H1 (cell line): ENCODE measurements around the gene ZNF140. TPM values are rescaled to one million over a fixed set of nuclear protein-coding genes. Genes with fewer than 3 reads are reported as not detected.

Experiments
- CTCF ChIA-PET: fragments of 300-600 bp; sonication (Branson Sonifier 250); formaldehyde crosslinking; loops from one replicate; lab custom pipeline; 2021; ENCODE audit not compliant: partially characterized antibody; lab: Charles Lee
- POLR2A ChIA-PET: fragments of 300-600 bp; sonication (Branson Sonifier 250); formaldehyde crosslinking; loops from one replicate; lab custom pipeline; 2021; ENCODE audit warnings: inconsistent platforms; ENCODE audit not compliant: partially characterized antibody; lab: Charles Lee
- DNase-seq, 2 experiments: peaks; one replicate each; pipeline versions ENCODE4 v3.0.0 to v3.0.0-alpha.2; 2010 to 2022; ENCODE audit warnings: low spot score in 2 of 2, low read depth in 1 of 2, mixed read lengths in 1 of 2
- FAIRE-seq: peaks from 2 replicates; lab custom pipeline; 2011; peaks lifted over from hg19 to GRCh38; lab: Jason Lieb, UNC
- H2AFZ ChIP-seq: 2 replicates; pipeline ENCODE4 v1.8.1; 2012; ENCODE audit warnings: low read length, inconsistent platforms
- H2AK5ac ChIP-seq: 2 replicates; pipeline ENCODE4 v1.6.1; 2013; ENCODE audit warnings: low read depth, low read length
- H2BK120ac ChIP-seq: replicated peaks from 2 replicates; pipeline ENCODE3; 2013; ENCODE audit warnings: low read depth, low read length, inconsistent platforms
- H2BK12ac ChIP-seq: 2 replicates; pipeline ENCODE4 v1.6.1; 2013; ENCODE audit warnings: low read depth, low read length
- H2BK15ac ChIP-seq: 2 replicates; pipeline ENCODE4 v1.6.1; 2013; ENCODE audit warnings: low read length
- H2BK20ac ChIP-seq: 2 replicates; pipeline ENCODE4 v1.6.1; 2013; ENCODE audit warnings: low read length
- H2BK5ac ChIP-seq: 2 replicates; pipeline ENCODE4 v1.6.1; 2013; ENCODE audit warnings: low read depth, low read length
- H3K14ac ChIP-seq: 2 replicates; pipeline ENCODE4 v1.6.1; 2013; ENCODE audit warnings: inconsistent platforms; ENCODE audit not compliant: insufficient read length
- H3K18ac ChIP-seq: 2 replicates; pipeline ENCODE4 v1.6.1; 2013; ENCODE audit warnings: low read length; ENCODE audit errors: extremely low read depth
- H3K23ac ChIP-seq: 2 replicates; pipeline ENCODE4 v1.6.1; 2013; ENCODE audit warnings: inconsistent platforms; ENCODE audit not compliant: insufficient read length
- H3K23me2 ChIP-seq: 2 replicates; pipeline ENCODE4 v1.6.1; 2013; ENCODE audit warnings: low read depth, low read length
- H3K27ac ChIP-seq: 2 replicates; pipeline ENCODE4 v1.6.1; 2011; ENCODE audit warnings: low read depth, low read length, inconsistent platforms
- H3K27me3 ChIP-seq, 4 experiments: replicated peaks in 1 of 4; 1 replicate in 1 of 4; 2 replicates in 3 of 4; pipeline versions ENCODE4 v1.6.1 to v1.8.1; 2011 to 2013; ENCODE audit warnings: low read length in 3 of 4, mild to moderate bottlenecking in 3 of 4, inconsistent platforms in 2 of 4, mixed read lengths in 2 of 4, moderate library complexity in 1 of 4; ENCODE audit not compliant: control insufficient read depth in 3 of 4, insufficient read depth in 3 of 4; ENCODE audit errors: extremely low read depth in 1 of 4
- H3K36me3 ChIP-seq, 4 experiments: 2 replicates each; pipeline versions ENCODE4 v1.6.1 to v1.8.1; 2011 to 2013; ENCODE audit warnings: mild to moderate bottlenecking in 4 of 4, low read length in 3 of 4, moderate library complexity in 2 of 4, control low read depth in 1 of 4, inconsistent platforms in 1 of 4; ENCODE audit not compliant: insufficient read depth in 4 of 4, control insufficient read depth in 2 of 4
- H3K4ac ChIP-seq: replicated peaks from 2 replicates; pipeline ENCODE3; 2013; ENCODE audit warnings: low read length, low read depth, mixed read lengths, inconsistent platforms; ENCODE audit not compliant: insufficient read length
- H3K4me1 ChIP-seq, 4 experiments: replicated peaks in 1 of 4; 1 replicate in 1 of 4; 2 replicates in 3 of 4; pipeline versions ENCODE4 v1.6.1 to v1.8.1; 2011 to 2013; ENCODE audit warnings: low read length in 3 of 4, inconsistent platforms in 2 of 4, mixed read lengths in 1 of 4; ENCODE audit not compliant: insufficient read depth in 4 of 4, control insufficient read depth in 3 of 4
- H3K4me2 ChIP-seq, 2 experiments: 2 replicates each; pipeline versions ENCODE4 v1.6.1 to v1.8.1; 2011 to 2013; ENCODE audit warnings: low read depth in 2 of 2, low read length in 2 of 2, control low read depth in 1 of 2, inconsistent platforms in 1 of 2, mild to moderate bottlenecking in 1 of 2; ENCODE audit not compliant: insufficient read depth in 1 of 2
- H3K4me3 ChIP-seq, 4 experiments: fragments of 200-600, 300-600 bp in 1 of 4; sonication (generic), shearing (Covaris generic), sonication (Bioruptor Twin) in 1 of 4; 2 replicates each; pipeline versions ENCODE4 v1.5.1 to v1.8.1; 2011 to 2016; ENCODE audit warnings: low read length in 4 of 4, low read depth in 3 of 4, control low read depth in 2 of 4, inconsistent platforms in 2 of 4, mild to moderate bottlenecking in 2 of 4, mixed read lengths in 1 of 4, moderate library complexity in 1 of 4; ENCODE audit not compliant: insufficient read depth in 2 of 4; ENCODE audit errors: extremely low read depth in 1 of 4
- H3K56ac ChIP-seq: replicated peaks from 2 replicates; pipeline ENCODE3; 2013; ENCODE audit warnings: low read depth, mild to moderate bottlenecking, mixed read lengths, low read length, inconsistent platforms; ENCODE audit not compliant: insufficient read length
- H3K79me1 ChIP-seq: 2 replicates; pipeline ENCODE4 v1.6.1; 2013; ENCODE audit warnings: low read depth, low read length, control low read depth
- H3K79me2 ChIP-seq, 2 experiments: 2 replicates each; pipeline versions ENCODE4 v1.6.1 to v1.8.1; 2012 to 2013; ENCODE audit warnings: low read length in 2 of 2, mild to moderate bottlenecking in 2 of 2, inconsistent platforms in 1 of 2; ENCODE audit not compliant: insufficient read depth in 2 of 2, control insufficient read depth in 1 of 2
- H3K9ac ChIP-seq, 4 experiments: replicated peaks in 1 of 4; 1 replicate in 1 of 4; 2 replicates in 3 of 4; pipeline versions ENCODE4 v1.6.1 to v1.8.1; 2011 to 2013; ENCODE audit warnings: low read depth in 3 of 4, low read length in 3 of 4, control low read depth in 2 of 4, mild to moderate bottlenecking in 2 of 4, moderate library complexity in 2 of 4, inconsistent platforms in 1 of 4; ENCODE audit errors: extremely low read depth in 1 of 4
- H3K9me3 ChIP-seq, 2 experiments: 2 replicates each; pipeline versions ENCODE4 v1.6.1 to v1.8.1; 2012 to 2013; ENCODE audit warnings: mild to moderate bottlenecking in 2 of 2, moderate library complexity in 2 of 2, control low read depth in 1 of 2, inconsistent platforms in 1 of 2, low read depth in 1 of 2, low read length in 1 of 2, mixed read lengths in 1 of 2; ENCODE audit not compliant: insufficient read depth in 2 of 2
- H4K20me1 ChIP-seq, 2 experiments: replicated peaks in 1 of 2; 2 replicates each; pipeline versions ENCODE3 to v1.8.1; 2011 to 2013; ENCODE audit warnings: inconsistent platforms in 2 of 2, low read length in 2 of 2, mild to moderate bottlenecking in 1 of 2; ENCODE audit not compliant: insufficient read depth in 2 of 2, control insufficient read depth in 1 of 2
- H4K5ac ChIP-seq: 2 replicates; pipeline ENCODE4 v1.6.1; 2013; ENCODE audit warnings: low read length, low read depth, mixed read lengths, inconsistent platforms; ENCODE audit not compliant: insufficient read length
- H4K8ac ChIP-seq: 2 replicates; pipeline ENCODE4 v1.8.0; 2013; ENCODE audit warnings: mild to moderate bottlenecking, moderate library complexity, low read length, inconsistent platforms; ENCODE audit not compliant: insufficient read depth; ENCODE audit errors: extremely low read depth
- H4K91ac ChIP-seq: replicated peaks from 2 replicates; pipeline ENCODE3; 2013; ENCODE audit warnings: low read length, mixed read lengths, inconsistent platforms; ENCODE audit not compliant: insufficient read length
- WGBS, 2 experiments: shearing (Covaris generic) in 1 of 2; methylation state at CpG; one replicate each; pipeline versions ENCODE4 v1.1.6 to v1.1.7; 2013 to 2015; ENCODE audit warnings: low lambda C conversion rate in 2 of 2, mixed read lengths in 2 of 2, inconsistent platforms in 1 of 2, low coverage in 1 of 2, missing lambda C conversion rate in 1 of 2; ENCODE audit not compliant: insufficient replicate concordance in 2 of 2, insufficient coverage in 1 of 2, insufficient read length in 1 of 2; ENCODE audit errors: extremely low coverage in 1 of 2, missing lambda C conversion rate in 1 of 2; 5-methylcytosine and 5-hydroxymethylcytosine counted together
- polyA plus RNA-seq, 7 experiments: library from polyadenylated mRNA; depleted of rRNA in 3 of 7; stranded (reverse) in 5 of 7; unstranded in 2 of 7; fragments of >200 nt in 5 of 7; fragments of 200-250 nt in 2 of 7; gene quantifications; 1 replicate in 5 of 7; 2 replicates in 1 of 7; 4 replicates in 1 of 7; pipeline versions ENCODE4 v1.2.1 to v1.2.3, GENCODE V29; 2011 to 2013; ENCODE audit warnings: missing spikeins in 2 of 7, mixed read lengths in 2 of 7
- total RNA-seq: library from RNA; stranded (reverse); fragmentation: NEBNext Ultra II Directional; extraction: Animal tissue kit (Norgen Biotek cat#: 25700); gene quantifications from 2 replicates; pipeline ENCODE4 v1.2.1, GENCODE V29; 2021

The ZNF140 gene
- total and polyA plus RNA-seq, 2 of the 8 experiments (the other 6 are each of a cell fraction or from before 2014, with no cell fraction given): 7.5 to 14.3 TPM

GRCh38 chr12:133058203-133059113 is 22.3 kb upstream of the ZNF140 start:
- H3K4me3 ChIP-seq: peak overlapping the region in 1 of 4 experiments; percentile 42; a peak in 1 of 8 replicates
- no peaks in the 10 kb centered on the region for H4K20me1 ChIP-seq
- peaks cover 85% of the 10 kb centered on the region in 2 experiments for H3K9me3 ChIP-seq
- no peak overlapping the region for H3K9ac ChIP-seq
- ChIA-PET CTCF (interaction anchor here (0.6 kb wide), 2 partner anchors 15 to 112 kb away, joined by 3 read pairs; no protein-coding TSS in a partner anchor), POLR2A (interaction anchor here (0.7 to 3.6 kb wide), 12 partner anchors 11 to 144 kb away, joined by 3 to 26 read pairs (median 6); partner anchors contain the start of genes ZNF10, ZNF26, ZNF268 and ZNF84)
- no peak overlapping the region for H2BK12ac ChIP-seq
- no peak overlapping the region for H3K4me2 ChIP-seq
- no peak overlapping the region for H2BK5ac ChIP-seq
- FAIRE-seq: no peak
- no peak overlapping the region for H3K4ac ChIP-seq
- DNase-seq: no peak
- H3K23ac ChIP-seq: no peak overlapping the region
- H3K36me3 ChIP-seq: peaks cover 11 to 65% (median 40%) of the 10 kb centered on the region in 4 experiments
- H3K56ac ChIP-seq: no peak overlapping the region
- H3K27ac ChIP-seq: no peak overlapping the region
- no peak overlapping the region for H3K18ac ChIP-seq
- no peak overlapping the region for H3K14ac ChIP-seq
- H2BK15ac ChIP-seq: no peak overlapping the region
- no peaks in the 10 kb centered on the region for H3K79me1 ChIP-seq
- no peak overlapping the region for H2AFZ ChIP-seq
- no peaks in the 10 kb centered on the region for H3K27me3 ChIP-seq
- no peak overlapping the region for H4K5ac ChIP-seq
- no peak overlapping the region for H2BK20ac ChIP-seq
- H3K79me2 ChIP-seq: no peaks in the 10 kb centered on the region
- H2AK5ac ChIP-seq: no peak overlapping the region
- H4K91ac ChIP-seq: no peak overlapping the region
- 87% methylated on average over 8 of the region's 8 CpGs; no CpG with 5 or more reads in 1 of the 2 experiments for WGBS, 2 experiments
- no peak overlapping the region for H4K8ac ChIP-seq
- H3K4me1 ChIP-seq: no peaks in the 10 kb centered on the region
- H3K23me2 ChIP-seq: no peaks in the 10 kb centered on the region
- H2BK120ac ChIP-seq: no peak overlapping the region
